IMR-90 (cell line): Measurements from ENCODE around the gene SMIM12. TPM values are rescaled to one million over a fixed set of nuclear protein-coding genes. Genes with fewer than 3 reads are reported as not detected.

ENCODE experiments used
- ATAC-seq: fragments of 200-7000 bp; cut with Tn5 transposase; 2 replicates; pipeline ENCODE4 v1.9.1; 2020; ENCODE audit warnings: low read depth, mild to moderate bottlenecking, moderate library complexity
- BruUV-seq: library from RNA; stranded (reverse); fragments of 400-500 nt; replicated peaks from 2 replicates; lab custom pipeline; 2021; lab: Mats Ljungman, UMichigan
- CTCF ChIA-PET: fragments of 300-600 bp; formaldehyde crosslinking; extraction: SDS; loops from one replicate; lab custom pipeline; 2021; ENCODE audit warnings: antibody characterized with exemption; lab: Yijun Ruan, JAX
- POLR2A ChIA-PET: fragments of 300-600 bp; sonication (Branson Sonifier 250); formaldehyde crosslinking; loops from one replicate; lab custom pipeline; 2022; ENCODE audit warnings: antibody characterized with exemption; ENCODE audit not compliant: unreplicated experiment; lab: Charles Lee
- DNase-seq: peaks from one replicate; pipeline ENCODE4 v3.0.0; 2013
- H2AFZ ChIP-seq: replicated peaks from 2 replicates; pipeline ENCODE3; 2013; ENCODE audit warnings: low read length, mild to moderate bottlenecking; ENCODE audit not compliant: poor library complexity
- H2AK5ac ChIP-seq: 2 replicates; pipeline ENCODE4 v1.6.1; 2013; ENCODE audit warnings: low read depth, low read length, inconsistent platforms
- H2AK9ac ChIP-seq: replicated peaks from 2 replicates; pipeline ENCODE3; 2013; ENCODE audit warnings: mild to moderate bottlenecking, low read depth, low read length, moderate library complexity; ENCODE audit not compliant: poor library complexity
- H2BK120ac ChIP-seq: 2 replicates; pipeline ENCODE4 v1.6.1; 2013; ENCODE audit warnings: low read depth, low read length, inconsistent platforms
- H2BK15ac ChIP-seq: 3 replicates; pipeline ENCODE4 v1.6.1; 2013; ENCODE audit warnings: low read depth, low read length, inconsistent platforms
- H2BK20ac ChIP-seq: 2 replicates; pipeline ENCODE4 v1.6.1; 2013; ENCODE audit warnings: low read depth, mild to moderate bottlenecking, inconsistent platforms, low read length, moderate library complexity
- H2BK5ac ChIP-seq: 2 replicates; pipeline ENCODE4 v1.6.1; 2013; ENCODE audit warnings: mild to moderate bottlenecking, low read depth, low read length, inconsistent platforms; ENCODE audit not compliant: poor library complexity, severe bottlenecking
- H3K14ac ChIP-seq: replicated peaks from 2 replicates; pipeline ENCODE4 v1.6.1; 2013; ENCODE audit warnings: low read depth, low read length, inconsistent platforms
- H3K18ac ChIP-seq: 2 replicates; pipeline ENCODE4 v1.6.1; 2013; ENCODE audit warnings: low read depth, low read length, control low read depth
- H3K23ac ChIP-seq: 2 replicates; pipeline ENCODE4 v1.6.1; 2013; ENCODE audit warnings: low read depth, low read length, inconsistent platforms
- H3K27ac ChIP-seq: 2 replicates; pipeline ENCODE4 v1.5.1; 2013; ENCODE audit warnings: mild to moderate bottlenecking, control low read depth, low read length; ENCODE audit not compliant: insufficient read depth
- H3K27me3 ChIP-seq: 2 replicates; pipeline ENCODE4 v1.6.1; 2013; ENCODE audit warnings: low read length; ENCODE audit not compliant: control insufficient read depth, insufficient read depth
- H3K36me3 ChIP-seq: 2 replicates; pipeline ENCODE4 v1.6.1; 2013; ENCODE audit warnings: low read length, mixed read lengths; ENCODE audit not compliant: control insufficient read depth, insufficient read depth
- H3K4ac ChIP-seq: 2 replicates; pipeline ENCODE4 v1.6.1; 2013; ENCODE audit warnings: low read depth, low read length, inconsistent platforms
- H3K4me1 ChIP-seq: 2 replicates; pipeline ENCODE4 v1.6.1; 2013; ENCODE audit warnings: low read length, mixed read lengths; ENCODE audit not compliant: control insufficient read depth, insufficient read depth
- H3K4me2 ChIP-seq: 2 replicates; pipeline ENCODE4 v1.6.1; 2013; ENCODE audit warnings: low read depth, mild to moderate bottlenecking, control low read depth, low read length, moderate library complexity
- H3K4me3 ChIP-seq: 2 replicates; pipeline ENCODE4 v1.5.1; 2013; ENCODE audit warnings: low read depth, mild to moderate bottlenecking, control low read depth, low read length, moderate library complexity; ENCODE audit not compliant: insufficient read depth
- H3K56ac ChIP-seq: 2 replicates; pipeline ENCODE4 v1.6.1; 2013; ENCODE audit warnings: low read length, inconsistent platforms; ENCODE audit not compliant: insufficient read depth; ENCODE audit errors: extremely low read depth
- H3K79me1 ChIP-seq, 2 experiments: 2 replicates each; pipeline ENCODE4 v1.6.1; 2013; ENCODE audit warnings: low read length in 2 of 2, inconsistent platforms in 1 of 2, low read depth in 1 of 2
- H3K9ac ChIP-seq: 2 replicates; pipeline ENCODE4 v1.6.1; 2013; ENCODE audit warnings: low read depth, low read length, control low read depth
- H3K9me1 ChIP-seq: 2 replicates; pipeline ENCODE4 v1.6.1; 2013; ENCODE audit warnings: low read length, inconsistent platforms; ENCODE audit not compliant: insufficient read depth
- H3K9me3 ChIP-seq: 2 replicates; pipeline ENCODE4 v1.6.1; 2013; ENCODE audit warnings: low read length; ENCODE audit not compliant: control insufficient read depth, insufficient read depth
- H4K20me1 ChIP-seq: 2 replicates; pipeline ENCODE4 v1.6.1; 2013; ENCODE audit warnings: low read length, inconsistent platforms; ENCODE audit not compliant: insufficient read depth
- H4K5ac ChIP-seq: 2 replicates; pipeline ENCODE4 v1.6.1; 2013; ENCODE audit warnings: mild to moderate bottlenecking, low read depth, low read length, control low read depth
- H4K8ac ChIP-seq, 2 experiments: 2 replicates each; pipeline ENCODE4 v1.6.1; 2013; ENCODE audit warnings: low read depth in 2 of 2, low read length in 2 of 2, control low read depth in 1 of 2, inconsistent platforms in 1 of 2
- H4K91ac ChIP-seq: 2 replicates; pipeline ENCODE4 v1.6.1; 2013; ENCODE audit warnings: low read depth, low read length, inconsistent platforms; ENCODE audit not compliant: insufficient read depth
- CHD1 ChIP-seq: IDR thresholded peaks from 2 replicates; pipeline ENCODE4 v1.6.1; 2012; ENCODE audit warnings: low read depth, low read length, improper control_type of control experiment
- ELK1 ChIP-seq: fragments of 150-350 bp; IDR thresholded peaks from 2 replicates; pipeline ENCODE4 v1.6.1; 2016; ENCODE audit warnings: low read depth, mild to moderate bottlenecking, low read length, moderate library complexity, borderline replicate concordance
- FOS ChIP-seq: fragments of 150-350 bp; IDR thresholded peaks from 2 replicates; pipeline ENCODE4 v1.6.1; 2016; ENCODE audit warnings: low read depth, low read length
- MAFK ChIP-seq: IDR thresholded peaks from 2 replicates; pipeline ENCODE4 v1.6.1; 2012; ENCODE audit warnings: low read depth, low read length, improper control_type of control experiment
- USF2 ChIP-seq: fragments of 150-350 bp; IDR thresholded peaks from 2 replicates; pipeline ENCODE4 v1.6.1; 2017; ENCODE audit warnings: mild to moderate bottlenecking, antibody characterized with exemption, low read length, low read depth
- WGBS, 2 experiments: methylation state at CpG; one replicate each; pipeline versions ENCODE4 v1.1.5 to v1.1.7; 2013; ENCODE audit warnings: missing lambda C conversion rate in 2 of 2; ENCODE audit not compliant: insufficient read length in 1 of 2; ENCODE audit errors: extremely low coverage in 2 of 2; 5-methylcytosine and 5-hydroxymethylcytosine counted together
- dilution Hi-C: fragments of 300-500 bp; cut with HindIII; formaldehyde crosslinking; loops from one replicate; pipeline ENCODE4 v1.14.3; 2018; ENCODE audit warnings: low sequenced_read_pairs; ENCODE audit not compliant: unreplicated experiment
- in situ Hi-C: fragments of 300-500 bp; cut with MboI; formaldehyde crosslinking; loops from 3 replicates; pipeline ENCODE4 v1.14.3; 2019; ENCODE audit warnings: low sequenced_read_pairs, inconsistent platforms, mixed read lengths
- intact Hi-C: fragments of 100-400 bp; cut with micrococcal nuclease; formaldehyde crosslinking; loops from 2 replicates; pipeline ENCODE4 v1.10.0; 2022
- polyA plus RNA-seq, 3 experiments: library from polyadenylated mRNA; depleted of rRNA; stranded (reverse); fragments of >200 nt; gene quantifications; 2 replicates each; pipeline ENCODE4 v1.2.3, GENCODE V29; 2012; ENCODE audit warnings: low replicate concordance in 1 of 3
- total RNA-seq: library from RNA; depleted of rRNA; stranded (reverse); fragments of >200 nt; gene quantifications from 2 replicates; pipeline ENCODE4 v1.2.3, GENCODE V29; 2012

The SMIM12 gene
- total and polyA plus RNA-seq, 2 of the 4 experiments (the other 2 are of a cell fraction): 31.9 to 44.4 TPM

GRCh38 chr1:34889705-34890104 is 30.2 kb upstream of the SMIM12 start:
- no peak overlapping the region for H3K23ac ChIP-seq
- no peak overlapping the region for H2AK9ac ChIP-seq
- no peaks in the 10 kb centered on the region for H3K9me3 ChIP-seq
- dilution Hi-C loops (no loop called here), in situ Hi-C loops (no loop called here), intact Hi-C loops (no loop called here)
- no peak overlapping the region for H2BK5ac ChIP-seq
- no CpG with 5 or more reads among the region's 4 CpGs for WGBS, 2 experiments
- H4K91ac ChIP-seq: no peak overlapping the region
- H3K4me3 ChIP-seq: no peak overlapping the region
- no peak overlapping the region for H3K56ac ChIP-seq
- H3K14ac ChIP-seq: no peak overlapping the region
- no peaks in the 10 kb centered on the region for H3K79me1 ChIP-seq
- ATAC-seq: no peak
- H2AK5ac ChIP-seq: no peak overlapping the region
- no peak overlapping the region for H3K4me2 ChIP-seq
- H4K5ac ChIP-seq: no peak overlapping the region
- no peak overlapping the region for H3K9ac ChIP-seq
- H3K27ac ChIP-seq: no peak overlapping the region
- no peak overlapping the region for H2AFZ ChIP-seq
- no peak overlapping the region for H3K4ac ChIP-seq
- BruUV-seq: no TSS peak
- peaks cover 10% of the 10 kb centered on the region for H3K27me3 ChIP-seq
- H3K9me1 ChIP-seq: no peaks in the 10 kb centered on the region
- DNase-seq: no peak
- no peaks in the 10 kb centered on the region for H3K4me1 ChIP-seq
- POLR2A ChIA-PET: no interaction called here
- no peak overlapping the region for H2BK120ac ChIP-seq
- no peak overlapping the region for H2BK15ac ChIP-seq
- H2BK20ac ChIP-seq: no peak overlapping the region
- no peaks in the 10 kb centered on the region for H3K36me3 ChIP-seq
- TF ChIP-seq USF2 (no peak), CHD1 (no peak), ELK1 (no peak), FOS (no peak), MAFK (no peak)
- H4K20me1 ChIP-seq: no peaks in the 10 kb centered on the region
- no peak overlapping the region for H4K8ac ChIP-seq
- H3K18ac ChIP-seq: no peak overlapping the region
- CTCF ChIA-PET: interaction anchor here (0.6 kb wide), 1 partner anchor 229 kb away, joined by 3 read pairs; no protein-coding TSS in a partner anchor
